ENCODE data around the gene SF3B2.
"Not testable (repeated sequence)": the region's sequence is repeated elsewhere in the genome, so short reads cannot be mapped to it uniquely, and the experiment has no call there.

SF3B2 gene

GRCh38 chr11:66087148-66087908 lies 35.2 kb downstream of the SF3B2 start:
- Histone ChIP-seq H3K9ac (ENCODE audit: insufficient read length, low read depth) (no peak overlapping the region), H3K4me3 (ENCODE audit: insufficient read length, low read depth) (no peak overlapping the region), H3K4me1 (ENCODE audit: insufficient read depth, insufficient read length) (peaks cover 2% of the 10 kb centered on the region), H3K9me3 (ENCODE audit: insufficient read depth, low read length) (no peaks in the 10 kb centered on the region), H3K27me3 (ENCODE audit: insufficient read depth, insufficient read length) (no peaks in the 10 kb centered on the region), H3K36me3 (ENCODE audit: insufficient read depth, insufficient read length, low read length) (peaks cover 6% of the 10 kb centered on the region)
- DNase-seq (ENCODE audit: low read depth, low spot score): no peak
- no peak for TF ChIP-seq ZNF274 (IDR thresholded peaks at IDR 0.05; ENCODE audit: low read depth, low read length)
- TF ChIP-seq SUZ12 (IDR thresholded peaks at IDR 0.05; ENCODE audit: extremely low read depth, insufficient read depth, insufficient read length): no peak
- no peak for TF ChIP-seq YY1 (IDR thresholded peaks at IDR 0.05; ENCODE audit: insufficient read depth, insufficient read length)

- Histone ChIP-seq H3K9me3 (ENCODE audit: insufficient read depth, low read length) (no peaks in the 10 kb centered on the region), H3K4me1 (ENCODE audit: insufficient read depth, insufficient read length) (peaks cover 2% of the 10 kb centered on the region), H3K4me3 (ENCODE audit: insufficient read length, low read depth) (no peak overlapping the region), H3K36me3 (ENCODE audit: insufficient read depth, insufficient read length, low read length) (peaks cover 6% of the 10 kb centered on the region), H3K27me3 (ENCODE audit: insufficient read depth, insufficient read length) (no peaks in the 10 kb centered on the region), H3K9ac (ENCODE audit: insufficient read length, low read depth) (no peak overlapping the region)
- TF ChIP-seq ZNF274 (IDR thresholded peaks at IDR 0.05; ENCODE audit: low read depth, low read length): no peak
- no peak for TF ChIP-seq SUZ12 (IDR thresholded peaks at IDR 0.05; ENCODE audit: extremely low read depth, insufficient read depth, insufficient read length)
- no peak for TF ChIP-seq YY1 (IDR thresholded peaks at IDR 0.05; ENCODE audit: insufficient read depth, insufficient read length)
- DNase-seq (ENCODE audit: low read depth, low spot score): no peak
These were observed 36.9 kb downstream of the SF3B2 start for GRCh38 chr11:66089067-66089466.

GRCh38 chr11:66090288-66090687 lies 38.1 kb downstream of the SF3B2 start:
- no peak overlapping the region for H3K4me3 ChIP-seq (ENCODE audit: insufficient read length, low read depth)
- H3K9me3 ChIP-seq (ENCODE audit: insufficient read depth, low read length): no peaks in the 10 kb centered on the region
- peaks cover 6% of the 10 kb centered on the region for H3K36me3 ChIP-seq (ENCODE audit: insufficient read depth, insufficient read length, low read length)
- peaks cover 2% of the 10 kb centered on the region for H3K4me1 ChIP-seq (ENCODE audit: insufficient read depth, insufficient read length)
- H3K27me3 ChIP-seq (ENCODE audit: insufficient read depth, insufficient read length): no peaks in the 10 kb centered on the region
- DNase-seq (ENCODE audit: low read depth, low spot score): no peak
- H3K9ac ChIP-seq (ENCODE audit: insufficient read length, low read depth): no peak overlapping the region
- TF ChIP-seq SUZ12 (IDR thresholded peaks at IDR 0.05; ENCODE audit: extremely low read depth, insufficient read depth, insufficient read length): no peak
- no peak for TF ChIP-seq ZNF274 (IDR thresholded peaks at IDR 0.05; ENCODE audit: low read depth, low read length)
- no peak for TF ChIP-seq YY1 (IDR thresholded peaks at IDR 0.05; ENCODE audit: insufficient read depth, insufficient read length)

- not testable (repeated sequence) for H3K27me3 ChIP-seq (ENCODE audit: insufficient read depth, insufficient read length); H3K9me3 ChIP-seq (ENCODE audit: insufficient read depth, low read length); H3K4me1 ChIP-seq (ENCODE audit: insufficient read depth, insufficient read length); DNase-seq (ENCODE audit: low read depth, low spot score); H3K4me3 ChIP-seq (ENCODE audit: insufficient read length, low read depth); H3K9ac ChIP-seq (ENCODE audit: insufficient read length, low read depth); H3K36me3 ChIP-seq (ENCODE audit: insufficient read depth, insufficient read length, low read length)
These were observed 40.0 kb downstream of the SF3B2 start for GRCh38 chr11:66092125-66092524.

DNA sequence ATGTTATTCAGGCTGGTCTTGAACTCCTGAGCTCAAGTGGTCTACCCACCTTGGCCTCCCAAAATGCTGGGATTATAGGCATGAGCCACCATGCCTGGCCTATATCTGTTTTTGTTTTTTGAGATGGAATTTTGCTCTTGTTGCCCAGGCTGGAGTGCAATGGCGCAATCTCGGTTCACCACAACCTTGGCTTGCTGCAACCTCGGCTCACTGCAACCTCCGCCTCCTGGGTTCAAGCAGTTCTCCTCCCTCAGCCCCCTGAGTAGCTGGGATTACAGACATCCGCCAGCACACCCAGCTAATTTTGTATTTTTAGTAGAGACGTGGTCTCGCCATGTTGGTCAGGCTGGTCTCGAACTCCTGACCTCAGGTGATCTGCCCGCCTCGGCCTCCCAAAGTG lies 47.6 kb downstream of the SF3B2 start:
- H3K4me3 ChIP-seq (ENCODE audit: insufficient read length, low read depth); H3K9ac ChIP-seq (ENCODE audit: insufficient read length, low read depth); H3K4me1 ChIP-seq (ENCODE audit: insufficient read depth, insufficient read length); H3K9me3 ChIP-seq (ENCODE audit: insufficient read depth, low read length); H3K36me3 ChIP-seq (ENCODE audit: insufficient read depth, insufficient read length, low read length); DNase-seq (ENCODE audit: low read depth, low spot score); H3K27me3 ChIP-seq (ENCODE audit: insufficient read depth, insufficient read length): not testable (repeated sequence)

DNA sequence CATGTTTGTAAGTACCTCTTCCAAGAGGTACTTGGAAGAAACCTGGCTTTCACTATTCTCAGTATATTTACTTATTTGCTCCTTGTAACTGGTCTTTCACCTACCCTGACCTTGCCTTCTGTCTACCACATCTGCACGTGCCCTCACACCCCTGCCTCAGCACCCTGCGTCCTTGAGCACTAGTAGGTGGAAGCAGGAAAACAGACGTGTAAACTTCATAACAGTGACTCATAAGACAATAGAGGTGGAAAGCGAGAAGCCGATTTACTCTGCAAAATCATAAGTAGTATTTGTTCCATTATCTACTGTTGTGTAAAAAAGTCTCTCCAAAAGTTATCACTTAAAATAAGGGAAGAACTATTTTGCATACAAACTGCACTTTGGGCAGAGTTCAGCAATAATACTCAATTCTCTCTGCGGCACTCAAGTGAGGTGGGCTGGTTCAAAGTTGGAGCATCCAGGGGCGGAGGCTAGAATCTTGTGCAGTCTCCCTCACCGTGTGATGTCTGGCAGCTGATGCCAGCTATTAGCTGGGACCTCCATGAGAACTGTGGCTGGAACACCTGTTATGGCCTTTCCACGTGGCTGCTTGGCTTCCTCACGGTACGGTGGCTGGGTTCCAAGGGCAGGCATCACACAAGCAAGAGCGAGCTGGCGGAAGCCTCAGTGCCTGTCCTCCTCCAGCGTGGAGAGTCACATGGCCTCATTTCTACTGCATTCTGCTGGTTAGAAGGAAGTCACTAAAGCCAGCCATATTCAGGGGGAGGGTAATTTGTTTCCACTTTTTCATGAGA lies 48.3 kb downstream of the SF3B2 start:
- Histone ChIP-seq H3K36me3 (ENCODE audit: insufficient read depth, insufficient read length, low read length) (peaks cover 5% of the 10 kb centered on the region), H3K27me3 (ENCODE audit: insufficient read depth, insufficient read length) (no peaks in the 10 kb centered on the region), H3K9ac (ENCODE audit: insufficient read length, low read depth) (no peak overlapping the region), H3K4me1 (ENCODE audit: insufficient read depth, insufficient read length) (no peaks in the 10 kb centered on the region), H3K4me3 (ENCODE audit: insufficient read length, low read depth) (no peak overlapping the region), H3K9me3 (ENCODE audit: insufficient read depth, low read length) (no peaks in the 10 kb centered on the region)
- no peak for TF ChIP-seq ZNF274 (IDR thresholded peaks at IDR 0.05; ENCODE audit: low read depth, low read length)
- no peak for TF ChIP-seq SUZ12 (IDR thresholded peaks at IDR 0.05; ENCODE audit: extremely low read depth, insufficient read depth, insufficient read length)
- no peak for TF ChIP-seq YY1 (IDR thresholded peaks at IDR 0.05; ENCODE audit: insufficient read depth, insufficient read length)
- DNase-seq (ENCODE audit: low read depth, low spot score): no peak

GRCh38 chr11:66101066-66101464 lies 48.9 kb downstream of the SF3B2 start:
- TF ChIP-seq YY1 (IDR thresholded peaks at IDR 0.05; ENCODE audit: insufficient read depth, insufficient read length) (no peak), ZNF274 (IDR thresholded peaks at IDR 0.05; ENCODE audit: low read depth, low read length) (no peak), SUZ12 (IDR thresholded peaks at IDR 0.05; ENCODE audit: extremely low read depth, insufficient read depth, insufficient read length) (no peak)
- no peaks in the 10 kb centered on the region for H3K4me1 ChIP-seq (ENCODE audit: insufficient read depth, insufficient read length)
- no peak overlapping the region for H3K4me3 ChIP-seq (ENCODE audit: insufficient read length, low read depth)
- H3K9ac ChIP-seq (ENCODE audit: insufficient read length, low read depth): no peak overlapping the region
- peaks cover 5% of the 10 kb centered on the region for H3K36me3 ChIP-seq (ENCODE audit: insufficient read depth, insufficient read length, low read length)
- no peaks in the 10 kb centered on the region for H3K27me3 ChIP-seq (ENCODE audit: insufficient read depth, insufficient read length)
- no peaks in the 10 kb centered on the region for H3K9me3 ChIP-seq (ENCODE audit: insufficient read depth, low read length)
- no peak for DNase-seq (ENCODE audit: low read depth, low spot score)

All from NT2/D1 (cell line).